Subcutaneous preadipocyte (primary cell): ENCODE measurements around the gene MXD1. TPM values are rescaled to one million over a fixed set of nuclear protein-coding genes. Genes with fewer than 3 reads are reported as not detected.

ENCODE experiments used
- small RNA-seq: library from RNA; depleted of rRNA; stranded (forward); fragments of <200 nt; gene quantifications from one replicate; pipeline ENCODE3, GENCODE V24; 2012
- total RNA-seq: library from RNA; depleted of rRNA; stranded (reverse); fragments of >200 nt; gene quantifications from 2 replicates; pipeline ENCODE4 v1.2.3, GENCODE V29; 2012

Gene MXD1
- total RNA-seq = 3.3 TPM in 2 replicates

GRCh38 chr2:69914950-69915945 lies at the start of gene MXD1:
TSS of gene MXD1 (plus strand) at chr2:69915109. CDS start at chr2:69915331, 222 bp downstream.

GRCh38 chr2:69893684-69894551 lies 21.0 kb upstream of the MXD1 start, which contains the start of gene SNRNP27:
TSS of gene SNRNP27 (plus strand) at chr2:69893956. CDS start at chr2:69893985, 29 bp downstream.

GRCh38 chr2:69961496-69961895 lies 46.6 kb downstream of the MXD1 start, which contains the start of gene ASPRV1:
TSS of gene ASPRV1 (minus strand) at chr2:69961631. CDS start at chr2:69961436, 195 bp downstream.

Small RNAs within 50 kb of the gene (small RNA-seq; reads per million reads assigned to genes)
- gene RPL23AP92 = not detected

Other genes with a start within 250 kb of the MXD1 start
- 26.2 and 31.2 TPM in 2 replicates for gene ANXA4, start 173.0 kb upstream of the MXD1 start, total RNA-seq
- 4.0 and 7.6 TPM in 2 replicates for gene GMCL1, start 85.4 kb upstream of the MXD1 start, total RNA-seq
- 31.1 and 33.1 TPM in 2 replicates for gene SNRNP27, start 21.2 kb upstream of the MXD1 start, total RNA-seq
- gene ASPRV1, start 46.5 kb downstream of the MXD1 start, total RNA-seq = 0.20 and 0.37 TPM in 2 replicates
- 43.4 and 46.9 TPM in 2 replicates for gene PCBP1, start 172.4 kb downstream of the MXD1 start, total RNA-seq